ENCODE results near the gene RTN4. TPM values are rescaled to one million over a fixed set of nuclear protein-coding genes. Genes with fewer than 3 reads are reported as not detected.
A peak's percentile ranks its signal among the peaks of the same experiment; 100 is the strongest.

RTN4 gene
- total RNA-seq, 4 donors from 2014 or later = 216 to 304 (median 228) TPM

GRCh38 chr2:55014962-55015939, 35.0 kb downstream of the RTN4 start:
- Histone ChIP-seq H3K27ac (peak overlapping the region in 1 of 4 donors; percentile 3), H3K9me3 (no peaks in the 10 kb centered on the region), H3K27me3 (no peaks in the 10 kb centered on the region), H3K4me1 (peaks cover 20 to 83% (median 25%) of the 10 kb centered on the region in 3 donors), H3K4me3 (no peak overlapping the region), H3K36me3 (no peaks in the 10 kb centered on the region)
- TF ChIP-seq POLR2A (IDR thresholded peaks at IDR 0.05) (no peak), EP300 (IDR thresholded peaks at IDR 0.05) (no peak), POLR2AphosphoS5 (IDR thresholded peaks at IDR 0.05) (peak; percentile 28), CTCF (IDR thresholded peaks at IDR 0.05) (peak; percentile 45 to 77 (median 54))
- peak; percentile 66 for ATAC-seq
- 58 to 62% methylated on average over 4 to 6 of the region's 6 CpGs for WGBS, 2 donors (ENCODE audit: low coverage in 1 of 2)

GRCh38 chr2:55013936-55014335, 36.3 kb downstream of the RTN4 start:
- TF ChIP-seq POLR2AphosphoS5 (IDR thresholded peaks at IDR 0.05) (no peak), CTCF (IDR thresholded peaks at IDR 0.05) (peak in 1 of 4 experiments; percentile 16)
- H3K4me1 ChIP-seq = peaks cover 20 to 92% (median 27%) of the 10 kb centered on the region in 3 donors
- no peak overlapping the region for H3K4me3 ChIP-seq
- ATAC-seq = no peak
- no peak overlapping the region for H3K27ac ChIP-seq
- H3K9me3 ChIP-seq = no peaks in the 10 kb centered on the region
- H3K27me3 ChIP-seq = no peaks in the 10 kb centered on the region
- WGBS, 2 donors (ENCODE audit: low coverage in 1 of 2) = 17 to 33% methylated on average over 1 of the region's 1 CpG
- H3K36me3 ChIP-seq = no peaks in the 10 kb centered on the region

GRCh38 chr2:55012672-55013484, 37.4 kb downstream of the RTN4 start:
- no peak for TF ChIP-seq CTCF (IDR thresholded peaks at IDR 0.05)
- TF ChIP-seq EP300 (IDR thresholded peaks at IDR 0.05) = no peak
- no peak for TF ChIP-seq POLR2A (IDR thresholded peaks at IDR 0.05)
- no peak for TF ChIP-seq POLR2AphosphoS5 (IDR thresholded peaks at IDR 0.05)
- Histone ChIP-seq H3K27ac (peak overlapping the region in 1 of 4 donors; percentile 51), H3K36me3 (no peaks in the 10 kb centered on the region), H3K4me1 (peaks cover 20 to 94% (median 31%) of the 10 kb centered on the region in 3 donors), H3K9me3 (no peaks in the 10 kb centered on the region), H3K4me3 (no peak overlapping the region), H3K27me3 (no peaks in the 10 kb centered on the region)
- ATAC-seq = no peak
- WGBS, 2 donors (ENCODE audit: low coverage in 1 of 2) = 30 to 40% methylated on average over 2 of the region's 2 CpGs

GRCh38 chr2:55011831-55012671, 38.2 kb downstream of the RTN4 start:
- no peak for TF ChIP-seq POLR2A (IDR thresholded peaks at IDR 0.05)
- TF ChIP-seq CTCF (IDR thresholded peaks at IDR 0.05) = no peak
- no peak for TF ChIP-seq EP300 (IDR thresholded peaks at IDR 0.05)
- no peak for TF ChIP-seq POLR2AphosphoS5 (IDR thresholded peaks at IDR 0.05)
- no peak for ATAC-seq
- no peaks in the 10 kb centered on the region for H3K9me3 ChIP-seq
- no peak overlapping the region for H3K4me3 ChIP-seq
- 21 to 23% methylated on average over 6 of the region's 6 CpGs for WGBS, 2 donors (ENCODE audit: low coverage in 1 of 2)
- H3K27me3 ChIP-seq = no peaks in the 10 kb centered on the region
- peaks cover 27 to 97% (median 31%) of the 10 kb centered on the region in 3 donors for H3K4me1 ChIP-seq
- peak overlapping the region; percentile 0 to 51 (median 34) for H3K27ac ChIP-seq
- H3K36me3 ChIP-seq = no peaks in the 10 kb centered on the region

Measured in gastroesophageal sphincter (tissue), 4 donors.